ENCODE results near the gene KCNQ4. TPM values are rescaled to one million over a fixed set of nuclear protein-coding genes. Genes with fewer than 3 reads are reported as not detected.

Gene KCNQ4
- total and polyA plus RNA-seq, 7 donors, result 1.9 to 9.1 (median 4.6) TPM

GRCh38 chr1:40855513-40855912 is 71.9 kb downstream of the KCNQ4 start:
- Histone ChIP-seq H3K4me1 (peaks cover 13% of the 10 kb centered on the region), H3K4me3 (no peak overlapping the region), H3K27me3 (ENCODE audit: insufficient read depth in 3 of 3, low read length in 2 of 3) (no peaks in the 10 kb centered on the region), H3K36me3 (ENCODE audit: insufficient read depth in 1 of 2, low read depth in 1 of 2) (no peaks in the 10 kb centered on the region), H3K9me3 (no peaks in the 10 kb centered on the region), H3K27ac (no peak overlapping the region)
- WGBS, 3 donors, result 82 to 91% (median 89%) methylated on average over 6 of the region's 6 CpGs
- no peak for ATAC-seq
- no peak for DNase-seq
- TF ChIP-seq, protein P1, sequence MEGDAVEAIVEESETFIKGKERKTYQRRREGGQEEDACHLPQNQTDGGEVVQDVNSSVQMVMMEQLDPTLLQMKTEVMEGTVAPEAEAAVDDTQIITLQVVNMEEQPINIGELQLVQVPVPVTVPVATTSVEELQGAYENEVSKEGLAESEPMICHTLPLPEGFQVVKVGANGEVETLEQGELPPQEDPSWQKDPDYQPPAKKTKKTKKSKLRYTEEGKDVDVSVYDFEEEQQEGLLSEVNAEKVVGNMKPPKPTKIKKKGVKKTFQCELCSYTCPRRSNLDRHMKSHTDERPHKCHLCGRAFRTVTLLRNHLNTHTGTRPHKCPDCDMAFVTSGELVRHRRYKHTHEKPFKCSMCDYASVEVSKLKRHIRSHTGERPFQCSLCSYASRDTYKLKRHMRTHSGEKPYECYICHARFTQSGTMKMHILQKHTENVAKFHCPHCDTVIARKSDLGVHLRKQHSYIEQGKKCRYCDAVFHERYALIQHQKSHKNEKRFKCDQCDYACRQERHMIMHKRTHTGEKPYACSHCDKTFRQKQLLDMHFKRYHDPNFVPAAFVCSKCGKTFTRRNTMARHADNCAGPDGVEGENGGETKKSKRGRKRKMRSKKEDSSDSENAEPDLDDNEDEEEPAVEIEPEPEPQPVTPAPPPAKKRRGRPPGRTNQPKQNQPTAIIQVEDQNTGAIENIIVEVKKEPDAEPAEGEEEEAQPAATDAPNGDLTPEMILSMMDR (IDR thresholded peaks at IDR 0.05), result no peak
- intact Hi-C loops (cut with DNase I), result no loop called here

DNA sequence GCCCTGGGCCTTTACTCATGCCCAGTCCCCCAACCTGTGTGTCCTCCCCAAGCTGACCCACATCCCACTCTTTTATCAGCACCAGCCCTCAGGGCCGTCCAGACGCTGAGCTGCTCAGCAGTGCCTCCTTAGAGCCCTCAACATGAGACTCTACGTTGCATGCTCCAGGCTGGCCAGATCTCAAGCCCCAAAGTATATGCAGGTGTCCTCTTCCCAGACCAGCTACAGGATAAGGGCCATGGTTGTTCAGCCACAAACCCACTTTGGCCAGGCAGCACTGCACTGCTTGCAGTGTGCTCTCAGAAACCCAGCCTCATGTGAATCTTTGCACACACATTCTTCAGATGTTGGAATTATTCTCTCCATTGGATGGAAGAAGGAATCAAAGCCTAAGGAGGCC is 72.5 kb downstream of the KCNQ4 start:
- H3K4me1 ChIP-seq, result peaks cover 17% of the 10 kb centered on the region
- no peaks in the 10 kb centered on the region for H3K9me3 ChIP-seq
- ATAC-seq (no peak), DNase-seq (no peak)
- no peak overlapping the region for H3K4me3 ChIP-seq
- TF ChIP-seq, protein P1 (IDR thresholded peaks at IDR 0.05), result no peak
- WGBS, 3 donors, result 71 to 96% (median 73%) methylated on average over 3 of the region's 3 CpGs
- H3K27me3 ChIP-seq (ENCODE audit: insufficient read depth in 3 of 3, low read length in 2 of 3), result no peaks in the 10 kb centered on the region
- intact Hi-C loops (cut with DNase I), result no loop called here
- no peaks in the 10 kb centered on the region for H3K36me3 ChIP-seq (ENCODE audit: insufficient read depth in 1 of 2, low read depth in 1 of 2)
- no peak overlapping the region for H3K27ac ChIP-seq

- intact Hi-C loops (cut with DNase I), result no loop called here
- no peak for ATAC-seq
- TF ChIP-seq, protein P1 (IDR thresholded peaks at IDR 0.05), result no peak
These were observed 73.2 kb downstream of the KCNQ4 start for GRCh38 chr1:40856656-40857302.

DNA sequence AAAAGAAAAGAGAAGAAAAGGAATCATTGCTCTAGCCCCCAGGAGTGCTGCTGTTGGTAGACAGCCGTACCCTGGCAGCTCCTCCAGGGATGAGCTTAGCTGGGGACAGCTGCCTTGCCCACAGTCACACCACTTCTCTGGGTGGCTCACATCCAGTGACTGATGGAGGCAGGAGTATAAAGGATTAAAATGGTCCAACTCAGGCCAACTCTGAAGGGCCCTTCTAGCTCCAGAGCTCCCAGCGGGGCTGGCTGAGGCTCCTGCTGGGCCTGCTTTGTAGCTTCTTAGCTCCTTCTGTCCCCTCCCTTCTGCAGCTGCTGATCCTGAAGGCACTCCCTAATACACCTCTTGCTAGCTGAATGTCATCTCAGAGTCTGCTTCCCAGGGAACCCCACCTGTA is 74.2 kb downstream of the KCNQ4 start:
- Histone ChIP-seq H3K27ac (no peak overlapping the region), H3K4me1 (peaks cover 17% of the 10 kb centered on the region), H3K36me3 (ENCODE audit: insufficient read depth in 1 of 2, low read depth in 1 of 2) (no peaks in the 10 kb centered on the region), H3K27me3 (ENCODE audit: insufficient read depth in 3 of 3, low read length in 2 of 3) (no peaks in the 10 kb centered on the region), H3K4me3 (no peak overlapping the region), H3K9me3 (no peaks in the 10 kb centered on the region)
- 21 to 33% (median 30%) methylated on average over 2 of the region's 2 CpGs for WGBS, 3 donors
- TF ChIP-seq, protein P1 (IDR thresholded peaks at IDR 0.05), result no peak
- intact Hi-C loops (cut with DNase I), result no loop called here
- no peak for DNase-seq
- ATAC-seq, result peak in 1 of 4 donors; percentile 38

More at GRCh38 chr1:40856656-40857302, 73.2 kb downstream of the KCNQ4 start:
- Histone ChIP-seq H3K4me3 (no peak overlapping the region), H3K4me1 (peaks cover 17% of the 10 kb centered on the region), H3K36me3 (ENCODE audit: insufficient read depth in 1 of 2, low read depth in 1 of 2) (no peaks in the 10 kb centered on the region), H3K27me3 (ENCODE audit: insufficient read depth in 3 of 3, low read length in 2 of 3) (no peaks in the 10 kb centered on the region), H3K27ac (no peak overlapping the region), H3K9me3 (no peaks in the 10 kb centered on the region)
- DNase-seq, result no peak
- WGBS, 3 donors, result 88 to 90% (median 89%) methylated on average over 9 of the region's 9 CpGs
